Parathyroid adenoma (tissue), 2 donors: ENCODE measurements around the gene ACO2.

Source experiments
- H2AFZ ChIP-seq: fragments of 300-600 bp; sonication (generic); one replicate; pipeline ENCODE4 v1.7.0; 2017; ENCODE audit warnings: antibody characterized with exemption, mild to moderate bottlenecking
- H3K27ac ChIP-seq: fragments of 300-600 bp; sonication (generic); one replicate; pipeline ENCODE4 v1.7.0; 2017
- H3K27me3 ChIP-seq: fragments of 300-600 bp; sonication (generic); one replicate; pipeline ENCODE4 v1.7.0; 2017; ENCODE audit warnings: low read length; ENCODE audit not compliant: control insufficient read depth, insufficient read depth
- H3K36me3 ChIP-seq: fragments of 300-600 bp; sonication (generic); one replicate; pipeline ENCODE4 v1.7.0; 2017; ENCODE audit warnings: low read length; ENCODE audit not compliant: control insufficient read depth, insufficient read depth
- H3K4me1 ChIP-seq: fragments of 300-600 bp; sonication (generic); one replicate; pipeline ENCODE4 v1.7.0; 2017; ENCODE audit warnings: control low read depth
- H3K4me2 ChIP-seq: fragments of 300-600 bp; sonication (generic); one replicate; pipeline ENCODE4 v1.7.0; 2017; ENCODE audit warnings: low read length
- H3K4me3 ChIP-seq: fragments of 300-600 bp; sonication (generic); one replicate; pipeline ENCODE4 v1.7.0; 2017; ENCODE audit warnings: low read depth, low read length
- H3K79me2 ChIP-seq: fragments of 300-600 bp; sonication (generic); one replicate; pipeline ENCODE4 v1.7.0; 2017; ENCODE audit warnings: control low read depth
- H3K9ac ChIP-seq: fragments of 300-600 bp; sonication (generic); one replicate; pipeline ENCODE4 v1.7.0; 2017; ENCODE audit warnings: mild to moderate bottlenecking
- H3K9me3 ChIP-seq: fragments of 300-600 bp; sonication (generic); one replicate; pipeline ENCODE4 v1.7.0; 2017; ENCODE audit warnings: low read length; ENCODE audit not compliant: control insufficient read depth
- CTCF ChIP-seq: fragments of 300-600 bp; sonication (generic); IDR thresholded peaks from one replicate; pipeline ENCODE4 v1.7.0; 2017; ENCODE audit warnings: antibody characterized with exemption, mild to moderate bottlenecking
- donor health status: primary hyperparathyroidism.

The ACO2 gene

GRCh38 chr22:41507330-41508063 lies 38.6 kb downstream of the ACO2 start:
- peaks cover 32% of the 10 kb centered on the region for H3K4me1 ChIP-seq
- TF ChIP-seq CTCF: no peak
- no peak overlapping the region for H3K4me3 ChIP-seq
- peaks cover 11% of the 10 kb centered on the region for H3K79me2 ChIP-seq
- H3K27me3 ChIP-seq: no peaks in the 10 kb centered on the region
- no peak overlapping the region for H2AFZ ChIP-seq
- no peaks in the 10 kb centered on the region for H3K9me3 ChIP-seq
- peak overlapping the region; percentile 79 for H3K27ac ChIP-seq
- no peaks in the 10 kb centered on the region for H3K36me3 ChIP-seq
- H3K4me2 ChIP-seq: peak overlapping the region; percentile 33
- H3K9ac ChIP-seq: no peak overlapping the region

- no peak for TF ChIP-seq CTCF
- Histone ChIP-seq H3K27ac (peak overlapping the region; percentile 79), H3K27me3 (no peaks in the 10 kb centered on the region), H3K79me2 (peaks cover 7% of the 10 kb centered on the region), H3K4me1 (peaks cover 38% of the 10 kb centered on the region), H3K9me3 (no peaks in the 10 kb centered on the region), H3K4me3 (no peak overlapping the region), H3K9ac (no peak overlapping the region), H3K4me2 (peak overlapping the region; percentile 33), H2AFZ (no peak overlapping the region), H3K36me3 (no peaks in the 10 kb centered on the region)
These were observed 39.9 kb downstream of the ACO2 start for GRCh38 chr22:41508770-41509170.

GRCh38 chr22:41511521-41511968 lies 42.6 kb downstream of the ACO2 start:
- Histone ChIP-seq H3K79me2 (peaks cover 4% of the 10 kb centered on the region), H3K4me1 (peaks cover 36% of the 10 kb centered on the region), H2AFZ (no peak overlapping the region), H3K9me3 (no peaks in the 10 kb centered on the region), H3K36me3 (no peaks in the 10 kb centered on the region), H3K4me3 (no peak overlapping the region), H3K27ac (no peak overlapping the region), H3K4me2 (no peak overlapping the region), H3K27me3 (no peaks in the 10 kb centered on the region), H3K9ac (no peak overlapping the region)
- TF ChIP-seq CTCF: no peak

GRCh38 chr22:41512421-41513194 lies 43.7 kb downstream of the ACO2 start:
- Histone ChIP-seq H3K36me3 (no peaks in the 10 kb centered on the region), H3K27ac (peak overlapping the region; percentile 68), H3K27me3 (no peaks in the 10 kb centered on the region), H2AFZ (no peak overlapping the region), H3K4me2 (peak overlapping the region; percentile 42), H3K4me3 (peak overlapping the region; percentile 38), H3K9me3 (no peaks in the 10 kb centered on the region), H3K4me1 (peaks cover 26% of the 10 kb centered on the region), H3K9ac (no peak overlapping the region), H3K79me2 (peaks cover 4% of the 10 kb centered on the region)
- TF ChIP-seq CTCF: no peak
